Measurements from ENCODE around the gene NAV2.

GRCh38 chr11:20022363-20023081, 309.9 kb downstream of the NAV2 start:
- TF ChIP-seq CTCF (IDR thresholded peaks at IDR 0.05) (no peak), POLR2A (IDR thresholded peaks at IDR 0.05) (peak in 2 of 3 donors; percentile 33 to 39)

Data from body of pancreas (tissue), 4 donors.